ENCODE data around the gene CEP192.
A peak's percentile ranks its signal among the peaks of the same experiment; 100 is the strongest.

Gene CEP192

DNA sequence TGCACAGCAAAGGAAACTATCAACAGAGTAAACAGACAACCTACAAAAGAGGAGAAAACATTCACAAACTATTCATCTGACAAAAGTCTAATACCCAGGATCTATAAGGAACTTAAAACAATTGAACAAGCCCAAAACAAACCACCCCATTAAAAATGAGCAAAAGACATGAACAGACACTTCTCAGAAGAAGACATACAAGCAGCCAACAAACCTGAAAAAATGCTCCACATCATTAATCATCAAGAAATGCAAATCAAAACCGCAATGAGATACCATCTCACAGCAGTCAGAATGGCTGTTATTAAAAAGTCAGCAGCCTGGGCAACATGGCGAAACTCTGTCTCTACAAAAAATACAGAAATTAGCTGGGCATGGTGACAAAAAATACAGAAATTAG is 117.2 kb downstream of the CEP192 start:
- DNase-seq: no peak
- Mint-ChIP-seq H3K4me1 (peaks cover 4% of the 10 kb centered on the region), H3K27ac (no peak overlapping the region), H3K27me3 (no peaks in the 10 kb centered on the region), H3K4me3 (no peak overlapping the region), H3K36me3 (peaks cover 79% of the 10 kb centered on the region), H3K9me3 (peaks cover 2% of the 10 kb centered on the region)
- CTCF ChIA-PET: no interaction called here

DNA sequence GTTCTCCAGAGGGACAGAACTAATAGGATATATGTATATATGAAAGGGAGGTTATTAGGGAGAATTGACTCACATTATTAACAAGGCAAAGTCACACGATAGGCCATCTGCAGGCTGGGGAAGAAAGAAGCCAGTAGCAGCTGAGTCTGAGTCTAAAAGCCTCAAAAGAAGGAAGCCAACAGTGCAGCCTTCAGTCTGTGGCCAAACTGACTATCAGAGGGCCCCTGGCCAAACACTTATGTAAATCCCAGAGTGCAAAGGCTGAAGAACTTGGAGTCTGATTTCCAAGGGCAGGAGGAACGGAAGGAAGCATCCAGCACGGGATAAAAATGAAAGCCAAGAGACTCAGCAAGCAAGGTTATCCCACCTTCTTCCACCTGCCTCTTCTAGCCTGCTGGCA is 119.4 kb downstream of the CEP192 start:
- no peaks in the 10 kb centered on the region for H3K27me3 Mint-ChIP-seq
- no peak overlapping the region for H3K4me3 Mint-ChIP-seq
- peaks cover 4% of the 10 kb centered on the region for H3K4me1 Mint-ChIP-seq
- H3K36me3 Mint-ChIP-seq: peaks cover 69% of the 10 kb centered on the region
- DNase-seq: no peak
- CTCF ChIA-PET: no interaction called here
- no peak overlapping the region for H3K27ac Mint-ChIP-seq
- H3K9me3 Mint-ChIP-seq: peaks cover 2% of the 10 kb centered on the region

DNA sequence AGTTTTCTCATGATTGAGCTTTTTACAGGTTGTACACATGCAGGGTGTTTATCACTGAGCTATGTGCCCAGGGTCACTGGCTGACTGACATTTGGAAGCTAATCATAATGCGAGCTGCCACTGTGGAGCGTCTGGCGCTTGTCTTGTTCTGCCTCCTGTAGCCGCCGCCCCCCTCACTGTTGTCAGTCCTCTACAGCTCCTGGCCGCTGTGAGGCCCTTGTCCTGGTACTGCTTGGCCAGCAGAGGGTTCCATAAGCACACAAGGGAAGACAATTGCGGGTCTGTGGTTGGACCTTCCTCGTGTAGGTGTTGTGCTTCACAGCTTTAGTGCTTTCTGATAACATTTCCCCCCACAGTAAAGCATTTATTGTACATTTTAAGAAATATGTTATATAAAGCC is 121.8 kb downstream of the CEP192 start:
- Mint-ChIP-seq H3K9me3 (no peaks in the 10 kb centered on the region), H3K27ac (no peak overlapping the region)

DNA sequence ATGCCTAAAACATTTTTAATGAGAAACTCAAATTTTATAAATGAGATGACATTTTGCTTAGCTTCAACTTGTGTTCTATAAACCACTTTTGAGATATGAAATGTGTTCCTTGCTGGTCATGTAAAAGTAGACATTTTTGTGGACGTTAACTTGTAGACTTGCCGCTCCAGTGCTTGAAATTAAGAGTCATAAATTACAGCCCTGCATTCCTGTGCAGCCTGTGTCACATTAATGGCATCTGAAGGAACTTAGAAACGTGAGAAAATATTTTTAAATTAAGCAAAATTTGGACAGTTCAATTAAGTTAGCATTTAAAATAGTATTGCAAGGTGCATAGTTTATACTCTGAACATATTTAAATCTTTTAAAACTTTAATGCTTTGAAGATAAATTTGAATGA is 129.1 kb downstream of the CEP192 start:
- H3K9me3 Mint-ChIP-seq: no peaks in the 10 kb centered on the region
- H3K36me3 Mint-ChIP-seq: peaks cover 39% of the 10 kb centered on the region
- H3K27me3 Mint-ChIP-seq: no peaks in the 10 kb centered on the region
- CTCF ChIA-PET: no interaction called here
- H3K27ac Mint-ChIP-seq: no peak overlapping the region
- H3K4me3 Mint-ChIP-seq: no peak overlapping the region
- DNase-seq: no peak
- no peaks in the 10 kb centered on the region for H3K4me1 Mint-ChIP-seq

More for the DNA sequence above, 121.8 kb downstream of the CEP192 start:
- CTCF ChIA-PET: interaction anchor here (1.0 to 1.2 kb wide), 2 partner anchors 46 to 47 kb away, joined by 3 read pairs; no protein-coding TSS in a partner anchor
- no peak for DNase-seq
- H3K27me3 Mint-ChIP-seq: no peaks in the 10 kb centered on the region
- no peaks in the 10 kb centered on the region for H3K4me1 Mint-ChIP-seq
- H3K4me3 Mint-ChIP-seq: no peak overlapping the region
- peaks cover 61% of the 10 kb centered on the region for H3K36me3 Mint-ChIP-seq

DNA sequence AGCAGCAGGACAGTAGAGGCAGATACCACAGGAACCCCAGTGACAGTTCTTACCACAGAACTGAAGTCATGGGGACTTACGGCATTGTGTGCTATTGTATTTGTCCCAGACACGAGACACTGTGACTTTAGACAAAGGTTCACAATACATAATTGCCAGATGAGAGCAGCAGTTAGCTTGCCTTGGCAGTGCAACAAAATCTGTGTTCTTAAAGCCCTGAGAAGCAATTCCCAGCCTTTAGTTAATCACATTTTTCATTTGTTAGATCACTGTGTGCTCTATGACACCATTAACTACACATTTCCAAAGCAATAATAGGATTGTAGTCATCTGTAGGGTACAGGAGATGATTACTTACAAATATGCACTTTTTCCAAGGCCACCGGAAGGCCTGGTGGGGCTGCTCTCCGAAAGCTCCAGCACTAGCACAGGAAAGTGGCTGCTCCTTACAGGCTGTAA is 129.8 kb downstream of the CEP192 start:
- Mint-ChIP-seq H3K4me1 (no peaks in the 10 kb centered on the region), H3K9me3 (no peaks in the 10 kb centered on the region), H3K27me3 (no peaks in the 10 kb centered on the region), H3K4me3 (no peak overlapping the region), H3K27ac (no peak overlapping the region), H3K36me3 (peaks cover 31% of the 10 kb centered on the region)
- DNase-seq: no peak
- CTCF ChIA-PET: no interaction called here

DNA sequence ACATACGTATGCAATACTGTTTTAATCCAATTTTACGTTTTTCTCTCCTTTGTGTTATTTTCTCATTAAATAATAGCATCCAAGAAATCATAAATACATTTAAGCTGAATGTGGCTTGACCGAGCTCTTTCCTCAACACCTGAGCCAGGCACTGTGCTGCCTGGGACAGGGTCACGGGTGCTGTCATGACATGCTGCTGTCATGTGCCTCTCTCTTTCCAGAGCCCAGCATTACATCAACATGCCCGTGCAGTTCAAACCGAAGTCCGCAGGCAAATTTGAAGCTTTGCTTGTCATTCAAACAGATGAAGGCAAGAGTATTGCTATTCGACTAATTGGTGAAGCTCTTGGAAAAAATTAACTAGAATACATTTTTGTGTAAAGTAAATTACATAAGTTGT is 133.2 kb downstream of the CEP192 start:
- Mint-ChIP-seq H3K27me3 (no peaks in the 10 kb centered on the region), H3K9me3 (no peaks in the 10 kb centered on the region), H3K27ac (no peak overlapping the region), H3K4me1 (peaks cover 4% of the 10 kb centered on the region), H3K4me3 (no peak overlapping the region), H3K36me3 (peaks cover 18% of the 10 kb centered on the region)
- no peak for DNase-seq
- CTCF ChIA-PET: interaction anchor here (1.2 to 3.2 kb wide), 2 partner anchors 19 to 35 kb away, joined by 3 to 12 read pairs; no protein-coding TSS in a partner anchor

DNA sequence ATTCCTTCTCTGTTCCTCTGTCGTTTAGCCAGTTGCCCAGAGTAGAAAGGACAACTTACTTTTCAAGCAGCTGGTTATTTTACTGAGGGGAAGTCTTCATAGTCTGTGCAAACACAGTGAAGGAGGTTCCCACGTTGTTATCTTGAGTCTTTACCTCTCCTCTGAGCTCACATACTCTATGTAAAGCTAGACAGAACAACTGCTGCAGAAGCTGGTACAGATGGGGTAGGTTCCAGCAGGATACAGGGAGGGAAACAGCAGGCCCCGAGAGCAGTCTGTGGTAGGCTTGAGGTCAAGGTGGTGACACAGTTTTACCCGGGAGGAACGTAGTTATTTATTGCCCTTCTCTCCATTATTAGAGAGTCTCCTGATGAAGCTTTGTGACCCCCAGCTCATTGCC is 134.0 kb downstream of the CEP192 start:
- no peak overlapping the region for H3K27ac Mint-ChIP-seq
- peaks cover 24% of the 10 kb centered on the region for H3K36me3 Mint-ChIP-seq
- H3K4me1 Mint-ChIP-seq: peaks cover 12% of the 10 kb centered on the region
- H3K4me3 Mint-ChIP-seq: no peak overlapping the region
- no peak for DNase-seq
- CTCF ChIA-PET: interaction anchor here (1.2 to 3.2 kb wide), 2 partner anchors 18 to 34 kb away, joined by 3 to 12 read pairs; no protein-coding TSS in a partner anchor
- no peaks in the 10 kb centered on the region for H3K27me3 Mint-ChIP-seq
- no peaks in the 10 kb centered on the region for H3K9me3 Mint-ChIP-seq

DNA sequence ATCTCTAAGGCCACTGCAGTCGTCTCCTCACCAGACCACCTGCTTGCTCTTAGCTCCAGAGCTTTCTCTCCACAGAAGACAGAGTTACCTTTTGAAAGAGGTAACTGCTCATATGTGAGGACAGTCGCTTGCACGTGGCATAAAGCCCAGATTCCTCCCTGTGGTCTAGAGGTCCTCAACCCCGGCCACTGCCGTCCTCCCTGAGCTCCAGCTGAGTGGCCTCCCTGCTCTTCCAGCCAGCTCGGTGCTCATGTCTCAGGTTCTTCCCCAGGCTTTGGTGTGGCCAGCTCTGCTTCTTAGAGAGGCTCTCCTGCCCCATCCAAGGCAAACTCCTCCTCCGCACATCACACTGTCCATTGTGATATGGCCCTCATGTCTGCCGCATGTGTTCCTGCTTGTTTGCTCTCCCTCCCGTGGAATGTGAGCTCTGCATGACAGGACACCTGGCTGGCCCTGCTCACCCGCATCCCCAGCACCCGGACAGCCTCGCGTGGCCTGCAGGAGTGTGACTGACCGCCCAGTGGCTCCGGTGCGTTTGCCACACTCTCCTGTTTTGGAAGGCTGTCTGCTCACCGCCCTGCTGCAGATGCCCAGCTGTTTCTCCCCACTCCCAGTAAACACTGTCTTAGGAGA is 135.9 kb downstream of the CEP192 start:
- Mint-ChIP-seq H3K27me3 (no peaks in the 10 kb centered on the region), H3K27ac (peak overlapping the region; percentile 4), H3K36me3 (peaks cover 17% of the 10 kb centered on the region), H3K4me3 (no peak overlapping the region), H3K4me1 (peaks cover 13% of the 10 kb centered on the region), H3K9me3 (no peaks in the 10 kb centered on the region)
- CTCF ChIA-PET: no interaction called here
- no peak for DNase-seq

DNA sequence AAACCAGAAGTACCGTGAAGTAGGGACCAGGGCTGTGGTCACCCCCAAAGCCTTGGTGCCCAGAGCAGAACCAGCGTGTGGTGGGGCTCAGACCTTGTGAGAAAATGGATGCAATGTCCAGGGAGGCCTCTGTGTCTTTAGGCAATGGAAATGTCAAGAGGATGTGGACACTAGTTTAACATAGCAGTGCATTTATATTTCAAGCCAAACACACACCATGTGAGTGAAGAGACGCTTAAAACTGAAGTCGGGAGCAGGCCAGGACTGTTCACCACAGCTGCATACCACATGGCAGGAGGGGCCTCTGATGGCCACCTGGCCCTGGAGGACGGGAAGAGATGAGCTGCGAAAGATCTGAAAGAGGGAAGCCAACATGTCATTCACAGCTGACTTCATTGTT is 140.1 kb downstream of the CEP192 start:
- Mint-ChIP-seq H3K36me3 (peaks cover 16% of the 10 kb centered on the region), H3K27me3 (peaks cover 10% of the 10 kb centered on the region), H3K4me1 (peaks cover 22% of the 10 kb centered on the region), H3K9me3 (peaks cover 5% of the 10 kb centered on the region), H3K27ac (no peak overlapping the region), H3K4me3 (no peak overlapping the region)
- no peak for DNase-seq
- CTCF ChIA-PET: no interaction called here

DNA sequence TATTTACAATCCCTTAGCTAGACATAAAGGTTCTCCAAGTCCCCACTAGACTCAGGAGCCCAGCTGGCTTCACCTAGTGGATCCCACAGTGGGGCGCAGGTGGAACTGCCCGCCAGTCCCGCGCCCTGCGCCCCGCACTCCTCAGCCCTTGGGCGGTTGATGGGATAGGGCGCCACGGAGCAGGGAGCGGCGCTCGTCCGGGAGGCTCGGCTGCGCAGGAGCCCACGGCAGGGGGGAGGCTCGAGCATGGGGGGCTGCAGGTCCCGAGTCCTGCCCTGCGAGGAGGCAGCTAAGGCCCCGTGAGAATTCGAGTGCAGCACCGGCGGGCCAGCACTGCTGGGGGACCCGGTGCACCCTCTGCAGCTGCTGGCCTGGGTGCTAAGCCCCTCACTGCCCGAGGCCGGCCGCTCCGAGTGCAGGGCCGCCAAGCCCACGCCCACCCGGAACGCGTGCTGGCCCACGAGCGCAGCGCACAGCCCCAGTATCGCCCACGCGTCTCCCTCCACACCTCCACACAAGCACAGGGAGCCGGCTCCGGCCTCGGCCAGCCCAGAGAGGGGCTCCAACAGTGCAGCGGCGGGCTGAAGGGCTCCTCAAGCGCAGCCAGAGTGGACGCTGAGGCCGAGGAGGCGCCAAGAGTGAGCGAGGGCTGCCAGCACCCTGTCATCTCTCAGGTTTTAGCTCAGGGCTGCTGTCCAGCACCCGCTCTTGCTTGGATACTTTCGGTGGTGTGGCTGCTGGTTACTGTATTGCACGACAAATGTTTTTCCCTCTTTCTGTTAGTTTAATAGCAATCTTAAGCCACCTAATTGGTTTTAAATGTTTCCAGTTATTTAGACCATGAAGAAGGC is 143.6 kb downstream of the CEP192 start:
- H3K4me1 Mint-ChIP-seq: peaks cover 33% of the 10 kb centered on the region
- H3K4me3 Mint-ChIP-seq: peak overlapping the region; percentile 71
- H3K9me3 Mint-ChIP-seq: peaks cover 5% of the 10 kb centered on the region
- CTCF ChIA-PET: no interaction called here
- no peak overlapping the region for H3K27ac Mint-ChIP-seq
- no peak for DNase-seq
- H3K27me3 Mint-ChIP-seq: peaks cover 30% of the 10 kb centered on the region
- H3K36me3 Mint-ChIP-seq: peaks cover 12% of the 10 kb centered on the region

DNA sequence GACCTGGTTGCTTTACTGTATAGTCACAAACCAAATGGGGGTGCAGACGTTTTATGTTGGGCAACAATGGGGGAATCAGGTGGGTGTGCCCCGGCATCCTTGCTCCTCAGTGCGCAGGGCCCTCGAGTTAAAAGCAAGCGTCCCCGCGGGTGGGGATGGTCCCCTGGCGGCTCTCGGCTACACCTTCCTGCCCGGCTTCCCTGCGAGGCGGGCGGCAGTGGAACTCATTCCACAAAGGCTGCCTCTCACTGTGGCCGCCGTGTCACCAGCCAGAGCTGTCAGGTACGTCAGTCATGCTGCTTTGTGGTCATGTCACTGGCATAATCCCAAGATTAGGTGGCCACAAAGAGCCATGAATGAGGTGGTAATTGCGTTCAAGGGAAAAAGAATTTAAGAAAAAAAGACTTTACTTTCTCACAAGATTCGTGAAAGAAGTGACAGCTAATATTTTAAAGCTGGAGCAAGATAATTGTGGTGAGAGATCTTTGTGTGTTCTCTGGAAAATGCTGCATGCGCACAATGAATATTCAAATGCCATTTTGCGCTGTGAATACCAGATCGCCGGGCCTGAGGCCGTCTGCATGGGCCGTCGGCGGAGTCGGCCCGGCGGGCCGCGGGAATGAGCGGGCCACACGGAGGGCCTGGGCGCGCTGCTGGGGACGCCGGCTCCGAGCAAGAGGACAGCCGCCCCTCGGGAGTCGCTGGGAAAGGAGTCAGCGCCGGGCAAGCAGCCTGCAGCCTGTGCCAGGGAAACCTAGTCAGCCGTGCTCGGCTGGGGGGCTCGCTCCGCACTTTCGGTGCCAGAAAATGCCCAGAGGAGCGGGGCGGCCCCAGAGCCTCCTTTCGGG is 145.1 kb downstream of the CEP192 start:
- Mint-ChIP-seq H3K4me3 (peak overlapping the region; percentile 71), H3K4me1 (peaks cover 28% of the 10 kb centered on the region), H3K27me3 (peaks cover 30% of the 10 kb centered on the region), H3K27ac (no peak overlapping the region), H3K9me3 (peaks cover 5% of the 10 kb centered on the region), H3K36me3 (peaks cover 8% of the 10 kb centered on the region)
- DNase-seq: peak; percentile 30
- CTCF ChIA-PET: interaction anchor here (0.7 to 1.2 kb wide), 2 partner anchors 23 to 889 kb away, joined by 3 to 5 read pairs; no protein-coding TSS in a partner anchor

DNA sequence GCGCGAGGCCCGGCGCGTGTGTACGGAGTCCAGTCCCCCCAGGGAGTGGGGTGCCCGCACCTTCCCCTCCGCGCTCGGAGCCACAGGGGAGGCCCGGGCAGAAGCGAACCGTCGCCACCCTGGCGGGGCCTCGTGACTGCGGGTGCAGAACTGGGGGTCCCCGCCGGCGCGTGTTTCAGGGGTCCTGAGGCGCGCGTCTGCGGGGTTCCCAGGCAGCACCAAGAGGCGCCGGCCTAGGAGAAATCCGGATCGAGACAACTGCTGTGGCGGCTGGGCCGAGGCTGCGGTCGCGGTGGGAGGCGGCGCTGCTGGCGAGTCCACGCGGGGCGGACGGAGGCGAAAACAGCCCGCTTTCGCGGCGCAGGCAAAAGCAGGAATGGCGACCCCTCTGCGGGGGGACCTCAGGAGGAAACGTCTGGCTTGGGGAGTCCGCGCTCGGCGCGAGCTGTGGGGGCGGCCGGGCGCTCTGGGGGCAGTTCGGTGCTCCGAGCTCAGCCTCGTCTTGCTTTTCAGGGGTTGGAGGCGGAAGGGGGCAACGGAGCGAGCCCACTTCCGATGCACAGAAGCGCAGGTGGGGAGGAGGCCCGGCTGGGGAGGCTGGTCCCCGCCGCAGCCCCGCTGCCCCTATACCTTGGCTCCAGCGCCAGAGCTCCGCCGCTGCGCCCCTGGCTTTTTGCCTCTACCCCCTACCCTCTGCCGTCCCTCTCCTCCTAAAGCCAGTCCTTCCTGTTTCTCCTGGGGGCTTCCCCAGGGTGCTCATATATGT is 145.9 kb downstream of the CEP192 start:
- Mint-ChIP-seq H3K4me3 (peak overlapping the region; percentile 99), H3K27ac (peak overlapping the region; percentile 96), H3K27me3 (peaks cover 30% of the 10 kb centered on the region), H3K36me3 (peaks cover 8% of the 10 kb centered on the region), H3K4me1 (peaks cover 28% of the 10 kb centered on the region), H3K9me3 (peaks cover 5% of the 10 kb centered on the region)
- peak; percentile 60 for DNase-seq
- CTCF ChIA-PET: interaction anchor here (1.2 kb wide), 1 partner anchor 22 kb away, joined by 5 read pairs; no protein-coding TSS in a partner anchor

DNA sequence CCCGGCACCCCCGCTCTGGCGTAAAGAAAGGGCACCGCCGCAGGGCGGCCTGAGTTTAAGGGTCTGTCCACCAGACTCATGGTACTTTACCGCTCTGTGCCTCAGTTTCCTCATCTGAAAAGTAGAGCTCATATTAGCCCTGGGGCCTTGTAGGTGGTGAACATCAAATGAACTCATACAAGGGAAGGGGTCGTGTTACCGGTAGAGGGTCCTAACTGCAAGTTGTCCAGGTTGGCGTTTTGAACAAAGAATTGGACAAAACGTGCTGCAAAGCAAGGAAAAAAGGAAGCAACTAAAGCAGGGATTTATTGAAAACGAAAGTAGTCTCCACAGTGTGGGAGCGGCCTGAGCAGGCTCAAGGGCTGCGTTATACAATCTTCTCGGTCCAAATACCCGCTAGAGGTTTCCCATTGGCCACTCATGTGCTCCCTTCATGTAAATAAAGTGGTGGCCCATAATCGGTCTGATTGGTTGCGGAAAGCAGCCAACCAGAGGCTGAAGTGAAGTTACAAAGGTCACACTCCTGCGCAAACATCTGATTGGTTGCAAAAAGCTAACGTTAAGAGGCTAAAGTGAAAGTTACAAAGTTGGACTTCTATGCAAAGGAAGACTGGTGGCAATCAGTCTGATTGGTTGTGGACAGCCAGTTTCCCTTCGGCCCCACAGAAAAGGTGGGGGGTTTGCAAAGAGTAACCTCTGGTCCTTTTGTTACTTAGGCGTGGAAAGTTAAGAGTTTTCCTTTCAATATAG is 146.7 kb downstream of the CEP192 start:
- peaks cover 5% of the 10 kb centered on the region for H3K9me3 Mint-ChIP-seq
- peaks cover 8% of the 10 kb centered on the region for H3K36me3 Mint-ChIP-seq
- CTCF ChIA-PET: interaction anchor here (1.2 kb wide), 1 partner anchor 22 kb away, joined by 5 read pairs; no protein-coding TSS in a partner anchor
- peak overlapping the region; percentile 99 for H3K4me3 Mint-ChIP-seq
- H3K27me3 Mint-ChIP-seq: peaks cover 30% of the 10 kb centered on the region
- H3K27ac Mint-ChIP-seq: peak overlapping the region; percentile 96
- peaks cover 28% of the 10 kb centered on the region for H3K4me1 Mint-ChIP-seq
- DNase-seq: peak; percentile 86
